NCI-H1436 treated with DMSO at 0.1 percent for 48 hours (cell line): Measurements from ENCODE around the gene PRRT1.
A peak's percentile ranks its signal among the peaks of the same experiment; 100 is the strongest.
"Not testable (repeated sequence)": the region's sequence is repeated elsewhere in the genome, so short reads cannot be mapped to it uniquely, and the experiment has no call there.

Source experiments
- DNase-seq: peaks from one replicate; lab custom pipeline; 2025; lab: John Stamatoyannopoulos, UW

The PRRT1 gene

GRCh38 chr6:32151863-32152768, at the start of gene PRRT1:
TSS of gene PRRT1 (minus strand) at chr6:32151939. CDS start at chr6:32151827, 112 bp downstream.
- DNase-seq = no peak

- DNase-seq = no peak
Observed at GRCh38 chr6:32200711-32201475, 49.2 kb upstream of the PRRT1 start.

DNA sequence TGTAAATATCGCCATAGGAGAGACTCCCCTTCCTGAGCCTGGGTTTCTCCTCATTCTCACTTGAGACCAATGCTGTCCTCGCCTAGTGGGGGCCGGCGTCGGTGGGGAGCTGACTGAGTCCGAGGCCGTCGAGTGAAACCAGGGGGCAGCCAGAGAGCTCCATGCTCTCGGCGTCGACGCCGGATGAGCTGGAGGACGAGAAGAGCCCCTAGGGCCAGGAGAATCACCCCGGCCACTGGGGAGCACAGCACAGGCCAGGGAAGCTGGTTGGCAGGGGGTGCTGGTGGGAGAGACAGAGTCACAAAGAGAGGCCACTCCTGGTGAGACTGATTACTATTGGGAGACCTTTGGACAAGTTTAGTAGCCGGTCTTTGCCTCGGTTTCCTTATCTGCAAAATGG, 47.1 kb upstream of the PRRT1 start:
- no peak for DNase-seq

- no peak for DNase-seq
Observed at GRCh38 chr6:32198345-32198696, 46.6 kb upstream of the PRRT1 start.

- no peak for DNase-seq
Observed at GRCh38 chr6:32196682-32197616, 45.2 kb upstream of the PRRT1 start.

GRCh38 chr6:32195902-32196681, 44.4 kb upstream of the PRRT1 start:
- DNase-seq = no peak

DNA sequence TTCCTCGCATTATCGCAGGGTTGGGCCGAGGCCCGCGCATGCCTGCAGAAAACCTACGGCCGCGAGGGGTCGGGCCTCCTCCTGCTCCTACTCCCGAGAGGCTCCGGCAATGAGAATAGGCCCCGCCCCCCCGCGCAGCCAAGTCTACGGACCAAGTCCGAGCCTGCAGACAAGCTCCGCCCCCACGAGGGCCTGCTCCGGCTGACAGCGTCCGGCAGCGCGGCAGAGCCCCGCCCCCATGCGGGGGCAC, 43.8 kb upstream of the PRRT1 start:
- DNase-seq = peak; percentile 93

- no peak for DNase-seq
Observed at GRCh38 chr6:32194825-32195651, 43.3 kb upstream of the PRRT1 start.

- no peak for DNase-seq
Observed at GRCh38 chr6:32194388-32194787, 42.6 kb upstream of the PRRT1 start.

- DNase-seq = not testable (repeated sequence)
Observed at GRCh38 chr6:32193096-32193495, 41.4 kb upstream of the PRRT1 start.

- DNase-seq = no peak
Observed at GRCh38 chr6:32192608-32193039, 40.9 kb upstream of the PRRT1 start, which contains the start of gene GPSM3. TSS of gene GPSM3 (minus strand) at chr6:32192643. CDS start at chr6:32192513, 130 bp downstream.

DNA sequence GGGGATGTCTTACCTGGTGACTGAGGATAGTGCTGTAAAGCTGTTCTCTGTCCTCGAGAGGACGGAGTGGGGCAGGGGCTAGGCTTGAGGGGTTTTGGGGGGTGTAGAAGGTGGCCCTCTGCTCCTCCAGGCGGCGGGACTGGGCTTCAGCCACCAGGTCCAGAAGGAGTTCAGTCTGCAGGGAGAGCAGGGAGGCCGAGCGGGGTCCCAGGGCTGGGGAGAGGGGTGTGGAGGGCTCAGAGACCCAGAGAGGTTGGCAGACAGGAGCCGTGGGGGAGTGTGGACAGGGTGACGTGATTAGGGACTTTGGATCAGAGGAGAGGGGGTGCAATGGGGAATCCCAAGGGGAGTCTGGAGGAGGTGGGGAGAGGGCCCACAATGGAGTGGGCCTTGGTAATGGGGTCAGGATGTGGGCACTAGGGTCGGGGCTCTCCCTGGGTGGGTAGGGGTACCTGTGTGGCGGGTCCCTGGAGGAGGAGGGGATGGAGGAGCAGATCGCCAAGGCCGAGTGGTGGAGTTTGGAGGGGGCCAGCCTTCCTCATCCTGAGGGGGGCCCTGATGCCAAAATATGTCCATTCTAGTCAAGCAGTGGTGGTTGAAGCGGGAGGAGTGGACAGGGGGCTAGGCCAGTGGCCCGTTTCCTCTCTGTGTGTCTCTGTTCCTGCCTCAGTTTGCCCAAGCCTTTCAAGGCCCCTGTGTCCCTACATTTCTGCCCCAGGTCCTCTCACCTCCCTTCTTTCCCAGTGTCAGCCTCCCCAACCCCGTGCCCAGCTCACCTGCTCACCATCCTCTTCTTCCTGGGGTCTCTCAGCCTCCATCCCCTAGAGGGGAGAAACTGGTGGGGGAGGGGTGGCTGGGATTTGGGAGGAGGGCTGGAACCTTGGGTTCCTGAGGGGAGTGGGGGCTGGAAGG, 40.2 kb upstream of the PRRT1 start:
- no peak for DNase-seq

GRCh38 chr6:32190911-32191677, 39.4 kb upstream of the PRRT1 start:
- DNase-seq = no peak

DNA sequence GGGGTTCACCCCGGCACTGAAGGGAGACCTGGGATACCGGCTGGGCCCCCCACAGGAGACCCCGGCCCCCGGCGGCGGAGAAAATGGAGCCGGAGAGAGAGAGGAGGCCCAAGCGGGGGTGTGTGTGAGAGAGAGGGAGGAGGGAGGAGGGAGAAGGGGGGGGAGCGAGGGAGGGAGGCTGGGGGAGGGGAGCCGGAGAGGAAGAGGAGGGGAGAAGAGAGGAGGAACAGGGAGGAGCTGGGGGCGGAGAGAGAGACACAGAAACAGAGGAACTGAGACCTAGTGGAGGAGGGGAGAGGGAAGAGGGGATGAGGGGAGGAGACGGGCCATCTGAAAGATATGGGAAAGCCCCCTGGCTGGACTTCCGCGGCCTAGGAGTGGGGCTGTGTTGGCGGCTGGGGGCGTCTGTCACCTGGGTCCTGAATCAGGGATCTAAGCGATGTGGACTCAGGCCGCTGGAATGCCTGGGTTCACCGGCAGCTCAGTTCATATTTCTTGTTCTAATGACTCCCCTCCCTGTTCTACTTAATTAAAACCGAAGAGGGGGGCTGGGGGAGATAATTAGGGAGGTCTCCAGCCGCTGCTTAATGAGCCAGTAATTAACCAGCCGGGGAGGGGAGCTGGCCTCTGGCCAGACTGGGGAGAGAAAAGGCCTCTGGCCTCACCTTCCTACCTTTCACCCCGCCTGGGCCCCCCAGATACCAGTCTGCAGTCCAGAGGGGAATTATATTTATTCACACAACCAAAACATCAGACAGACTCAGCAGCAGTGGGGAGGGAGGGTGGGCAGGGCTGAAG, 38.5 kb upstream of the PRRT1 start, which contains the start of gene PBX2:
Gene PBX2 (minus strand): TSS at position 149 of the 798 bp plus-strand sequence. CDS start 287 bp downstream, outside the sequence.
- DNase-seq = peak; percentile 49

DNA sequence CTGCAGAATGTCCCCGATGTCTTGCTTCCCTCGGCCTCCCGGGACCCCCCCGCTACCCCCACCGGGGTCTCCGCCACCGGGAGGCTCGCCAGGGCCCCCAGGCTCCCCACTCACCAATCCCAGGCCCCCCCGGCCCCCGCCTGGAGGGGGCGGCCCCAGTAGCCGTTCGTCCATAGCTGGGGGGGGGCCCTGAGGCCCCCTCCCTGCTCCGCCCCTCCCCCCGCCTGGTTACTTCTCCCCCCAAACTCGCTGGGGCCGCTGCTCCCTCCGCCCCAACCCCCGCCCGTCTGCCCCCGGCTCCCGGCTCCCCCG, 38.0 kb upstream of the PRRT1 start:
- DNase-seq = no peak

DNA sequence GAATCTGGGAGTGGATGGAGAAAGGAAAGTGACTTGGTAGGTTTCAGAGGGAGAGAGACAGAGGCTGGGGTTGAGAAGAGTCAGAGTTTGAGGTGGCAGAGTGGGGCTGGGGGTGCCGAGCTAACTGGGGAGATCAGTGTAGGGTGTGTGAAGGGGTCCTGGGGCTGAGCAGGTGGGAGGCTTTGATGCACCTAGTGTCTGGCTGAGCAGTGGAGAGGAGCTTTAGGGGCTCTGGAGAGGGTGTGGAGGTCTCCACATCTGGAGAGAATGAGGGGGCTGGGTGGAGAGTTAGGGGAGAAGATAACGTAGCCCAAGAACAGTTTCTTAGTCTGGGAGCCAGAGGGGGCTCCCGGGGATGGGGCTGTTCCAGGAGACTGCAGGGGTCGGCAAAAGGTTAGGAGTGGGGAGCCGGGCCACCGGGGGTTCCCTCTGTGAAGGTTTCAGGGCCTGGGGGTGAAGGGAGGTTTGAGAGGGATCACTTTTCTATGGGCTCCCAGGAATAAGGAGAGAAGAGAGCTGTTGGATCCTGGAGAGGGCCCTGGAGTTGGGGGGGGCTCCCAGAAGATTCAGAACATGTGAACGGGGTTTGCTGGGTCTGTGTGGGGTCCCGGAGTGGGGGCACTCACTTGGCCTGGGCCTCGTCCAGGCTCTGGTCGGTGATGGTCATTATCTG, 37.5 kb upstream of the PRRT1 start:
- no peak for DNase-seq

- no peak for DNase-seq
Observed at GRCh38 chr6:32188381-32189068, 36.8 kb upstream of the PRRT1 start.
